Stimulated activated CD4-positive, alpha-beta T cell treated with anti-CD3 and anti-CD28 coated beads, Interleukin-1b, Interleukin-23, amount 100 ng/mL, for 4 hours (primary cell): ENCODE measurements around the gene VAMP2.
"Not testable (repeated sequence)": the region's sequence is repeated elsewhere in the genome, so short reads cannot be mapped to it uniquely, and the experiment has no call there.

ENCODE experiments used
- DNase-seq, 2 donors: peaks; one replicate each; pipeline ENCODE4 v3.0.0-alpha.2; 2020; ENCODE audit warnings: low read depth in 2 of 2

The VAMP2 gene

GRCh38 chr17:8176197-8176940, 13.6 kb upstream of the VAMP2 start, which contains the start of gene TMEM107:
Gene TMEM107, minus strand, starts transcription at chr17:8176380. Its CDS starts 94 bp downstream, at chr17:8176286.
- peak; percentile 76 to 77 for DNase-seq

GRCh38 chr17:8175795-8176196, 13.0 kb upstream of the VAMP2 start:
- no peak for DNase-seq

GRCh38 chr17:8173871-8174322, 11.1 kb upstream of the VAMP2 start:
- DNase-seq, result no peak

DNA sequence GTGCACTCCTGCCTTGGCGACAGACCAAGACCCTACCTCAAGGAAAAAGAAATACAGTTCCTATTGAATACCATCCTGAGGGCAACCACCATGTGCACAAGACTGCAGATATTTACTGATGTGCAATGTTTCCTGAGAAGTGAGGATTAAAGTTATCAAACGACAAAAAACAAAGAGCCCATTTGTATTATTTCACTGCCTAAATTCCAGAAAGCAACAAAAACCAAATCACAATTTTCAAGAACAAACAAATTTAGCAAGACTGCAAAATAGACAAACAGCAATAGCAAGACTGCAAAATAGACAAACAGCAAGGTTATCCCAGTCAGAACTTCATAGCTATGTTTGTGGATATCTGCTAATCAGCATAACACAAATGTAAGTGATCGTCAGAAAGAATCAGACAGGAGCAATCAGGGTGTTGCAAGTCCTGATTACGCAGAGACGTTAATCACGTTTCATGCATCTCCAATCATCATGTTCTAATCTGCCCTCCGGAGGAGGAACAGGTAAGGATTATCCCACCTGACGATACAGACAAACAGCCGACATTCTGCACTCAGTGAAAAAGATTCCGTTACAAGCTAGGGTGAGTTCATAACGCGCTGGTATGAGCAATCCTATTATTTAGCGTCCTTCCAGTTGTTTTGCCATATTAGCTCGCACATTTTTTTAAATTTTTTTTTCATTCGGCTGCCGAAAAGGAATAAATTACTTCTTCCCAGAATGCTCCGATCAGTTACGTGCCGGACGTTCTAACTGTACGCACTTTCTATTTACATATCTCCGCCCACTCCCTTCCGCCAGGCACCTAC, 10.5 kb upstream of the VAMP2 start:
- DNase-seq, result peak; percentile 50 to 69

- DNase-seq, result not testable (repeated sequence)
These were observed 7.4 kb upstream of the VAMP2 start for GRCh38 chr17:8170186-8170585.

DNA sequence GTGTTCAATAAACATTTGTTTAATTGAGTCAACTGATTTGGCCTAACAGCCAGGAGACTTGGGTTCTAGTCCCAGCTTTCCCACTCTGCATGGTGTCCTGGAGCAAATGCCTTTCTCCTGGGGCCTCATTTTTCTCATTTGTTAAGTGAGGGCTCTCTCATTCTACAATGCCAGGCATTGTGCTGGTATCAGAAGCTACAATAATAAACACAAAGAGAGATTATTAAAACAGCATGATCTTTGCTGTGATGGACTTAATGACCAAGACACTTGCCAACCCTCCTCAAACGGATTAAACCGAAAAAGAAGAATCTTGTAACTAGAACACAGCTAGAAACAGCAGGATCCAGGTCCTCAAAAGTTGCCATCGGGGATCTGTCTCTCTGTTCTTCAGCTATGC, 4.8 kb upstream of the VAMP2 start:
- no peak for DNase-seq

GRCh38 chr17:8166731-8167130, 4.0 kb upstream of the VAMP2 start:
- no peak for DNase-seq

DNA sequence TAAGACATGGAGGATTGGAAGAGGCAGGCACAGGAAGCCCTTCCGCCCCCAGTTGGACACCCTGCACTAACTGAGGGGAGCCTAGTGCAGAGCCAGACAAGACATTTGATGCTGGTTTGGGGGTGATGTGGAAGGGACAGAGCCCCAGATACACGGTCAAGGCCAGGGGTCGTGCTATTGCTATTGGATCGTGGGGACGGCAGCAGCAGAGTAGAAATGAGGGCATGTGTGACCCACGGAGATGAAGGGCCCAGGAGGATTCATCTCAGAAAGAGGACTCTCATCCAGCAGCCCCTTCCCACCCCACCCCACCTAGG, 2.0 kb upstream of the VAMP2 start:
- no peak for DNase-seq

GRCh38 chr17:8163978-8164814, 1.4 kb upstream of the VAMP2 start:
- peak; percentile 45 to 47 for DNase-seq

DNA sequence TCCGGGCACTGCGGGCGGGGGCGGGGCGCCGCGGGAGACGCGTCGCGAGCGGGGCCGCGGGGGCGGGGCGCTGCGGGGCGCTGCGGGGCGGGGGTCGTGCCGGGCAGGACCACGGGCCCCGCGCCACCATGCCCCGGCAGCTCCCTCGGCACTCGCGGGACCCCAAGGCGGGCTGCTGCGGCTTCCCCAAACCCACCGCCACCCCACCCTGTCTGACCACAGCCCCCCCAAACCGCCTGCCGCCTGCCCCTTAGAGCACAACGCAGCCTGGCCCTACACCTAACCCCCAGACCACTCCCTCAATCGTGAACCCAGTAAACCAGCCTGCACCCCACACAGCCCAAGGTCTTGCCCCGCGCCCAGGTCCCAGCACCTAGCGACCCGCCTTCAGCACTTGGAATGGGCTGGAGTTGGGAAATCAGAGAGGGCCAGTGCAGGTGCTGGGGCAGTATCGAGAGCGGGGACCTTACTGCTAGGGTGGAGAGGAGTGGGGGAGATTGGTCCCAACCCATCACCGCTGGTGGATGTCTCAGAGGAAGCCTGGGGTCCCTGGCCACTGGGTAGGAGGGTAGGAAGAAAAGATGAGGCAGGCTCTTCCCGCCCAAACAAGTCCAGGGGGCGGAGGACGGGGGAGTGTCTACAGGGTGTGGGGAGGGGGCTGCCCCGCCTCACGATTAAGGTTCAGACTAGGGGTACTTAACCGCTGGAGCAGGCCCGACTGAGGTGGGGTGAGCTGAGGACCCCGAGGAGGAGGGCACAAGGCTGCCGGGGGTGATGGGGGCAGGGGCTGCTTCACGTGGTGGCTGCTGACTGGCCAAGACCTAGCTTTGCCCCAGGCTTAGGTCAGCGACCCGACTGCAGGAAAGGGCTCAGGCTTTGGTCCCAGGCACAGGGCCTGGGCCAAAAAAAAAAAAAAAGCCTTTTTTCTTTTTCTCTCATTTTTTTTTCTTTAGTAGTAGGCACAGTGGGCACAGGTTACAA, 539 bp upstream of the VAMP2 start:
- DNase-seq, result peak in 1 of 2 donors; percentile 77

- DNase-seq, result no peak
These were observed 1.2 kb downstream of the VAMP2 start for GRCh38 chr17:8161289-8162232.

- no peak for DNase-seq
These were observed 2.0 kb downstream of the VAMP2 start for GRCh38 chr17:8160741-8161221.

GRCh38 chr17:8160224-8160577, 2.5 kb downstream of the VAMP2 start:
- no peak for DNase-seq

DNA sequence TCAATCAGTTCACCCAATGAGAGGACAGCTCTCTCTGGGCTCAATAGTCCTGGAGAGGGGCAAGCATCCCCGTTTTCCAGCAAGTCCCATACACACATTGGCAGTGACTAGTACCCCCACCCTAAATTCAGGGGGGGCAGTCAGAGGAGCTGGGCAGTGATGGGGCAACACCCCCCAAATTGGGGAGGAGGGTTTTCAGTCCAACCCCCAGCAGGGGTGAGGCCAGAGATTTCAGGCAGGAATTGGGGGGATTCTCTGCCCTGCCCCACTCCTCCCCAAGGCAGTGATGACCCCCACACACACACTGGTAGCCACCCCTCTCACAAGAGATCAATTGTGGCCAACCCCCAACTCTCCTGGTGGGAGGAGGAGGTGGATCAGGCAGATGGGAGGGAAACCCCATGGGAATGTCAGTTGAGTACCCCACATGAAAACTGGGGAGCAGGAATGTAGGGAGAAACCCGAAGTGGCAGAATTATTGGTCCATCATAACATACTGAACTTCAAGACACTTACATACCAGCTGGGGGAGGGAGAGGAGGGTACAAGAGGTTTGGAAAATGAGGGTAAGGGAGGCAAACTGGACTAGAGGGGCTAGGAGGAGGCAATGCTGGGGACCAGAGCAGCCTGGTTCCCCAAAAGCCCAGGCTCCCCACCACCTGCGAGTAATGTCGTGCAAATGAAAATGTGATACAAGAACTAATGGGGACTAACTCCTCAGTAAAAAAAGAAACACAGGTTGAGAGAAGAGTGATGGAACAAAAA, 3.1 kb downstream of the VAMP2 start:
- DNase-seq, result no peak

GRCh38 chr17:8159032-8159400, 3.7 kb downstream of the VAMP2 start:
- DNase-seq, result no peak

DNA sequence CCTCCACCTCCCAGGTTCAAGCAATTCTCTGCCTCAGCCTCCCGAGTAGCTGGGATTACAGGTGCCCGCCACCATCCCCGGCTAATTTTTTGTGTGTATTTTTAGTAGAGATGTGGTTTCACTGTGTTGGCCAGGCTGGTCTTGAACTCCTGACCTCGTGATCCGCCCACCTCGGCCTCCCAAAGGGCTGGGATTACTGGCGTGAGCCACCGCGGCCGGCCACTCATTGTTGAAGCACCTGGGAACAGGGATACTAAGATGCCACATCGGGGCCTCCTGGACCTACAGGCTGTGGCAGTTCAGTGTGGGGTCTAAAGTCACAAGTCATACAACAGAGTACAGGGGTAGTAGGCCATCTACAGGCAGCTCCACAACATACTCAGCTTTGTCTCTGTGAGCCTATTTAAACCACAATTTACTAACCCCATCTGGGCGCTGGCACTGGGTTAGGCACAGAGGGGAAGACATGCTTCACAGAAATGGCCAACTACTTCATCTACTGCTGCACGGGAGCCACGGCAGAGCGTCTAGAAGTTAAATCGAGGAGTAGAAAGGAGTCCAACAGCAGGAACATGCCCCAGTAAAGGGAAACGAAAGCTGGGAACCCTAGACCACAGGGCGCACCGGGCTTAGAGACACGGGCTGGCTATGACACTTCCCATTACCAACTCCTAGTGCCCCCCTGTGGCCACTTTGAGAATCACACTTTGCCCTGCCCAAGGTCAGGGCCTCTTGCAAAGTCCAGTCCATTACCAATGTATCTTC, 4.3 kb downstream of the VAMP2 start:
- DNase-seq, result peak; percentile 81 to 83

DNA sequence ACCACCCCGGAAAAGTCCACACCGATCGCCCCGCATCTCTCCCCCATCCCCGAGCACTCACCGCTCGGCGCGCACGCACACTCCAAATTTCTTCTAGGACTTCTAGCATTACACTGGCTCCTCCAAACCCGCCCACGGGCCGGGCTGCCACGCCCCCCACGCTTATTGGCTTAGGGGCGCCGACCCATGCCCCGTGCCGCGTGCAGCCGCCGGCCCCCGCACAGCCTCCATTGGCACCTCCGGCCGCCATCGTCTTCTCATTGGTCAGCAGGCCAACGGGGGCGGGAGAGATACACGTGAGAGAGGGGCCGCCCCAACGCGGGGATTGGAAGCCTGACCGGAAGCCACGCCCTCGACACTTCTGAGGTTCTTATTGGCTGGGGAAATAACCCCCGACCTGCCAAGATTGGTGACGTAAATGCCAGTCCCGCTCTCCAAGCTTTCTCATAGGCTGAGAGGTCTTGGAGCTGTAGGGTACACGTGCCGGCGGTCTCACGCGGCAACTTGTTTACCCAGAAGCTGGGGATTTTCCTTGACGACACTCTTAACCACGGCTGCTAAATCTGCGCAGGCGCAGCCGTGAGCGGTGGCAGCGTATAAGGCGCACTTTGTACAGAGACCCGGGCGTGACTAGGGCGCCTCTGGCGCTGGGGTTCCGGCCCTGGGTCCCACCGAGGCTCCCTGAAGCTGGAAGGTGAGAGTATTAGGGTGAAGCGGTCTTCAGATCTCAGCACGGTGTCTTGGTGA, 6.3 kb downstream of the VAMP2 start:
- DNase-seq, result peak; percentile 99

GRCh38 chr17:8155996-8156245, 6.8 kb downstream of the VAMP2 start:
- no peak for DNase-seq
